Left ventricle myocardium inferior (tissue), 1 donor: ENCODE measurements around the gene AQR. TPM values are rescaled to one million over a fixed set of nuclear protein-coding genes. Genes with fewer than 3 reads are reported as not detected.
"Not testable (repeated sequence)": the region's sequence is repeated elsewhere in the genome, so short reads cannot be mapped to it uniquely, and the experiment has no call there.

Experiments
- DNase-seq: peaks from one replicate; pipeline ENCODE4 v3.0.0-alpha.2; 2020
- H3K27ac ChIP-seq: fragments of 200-600 bp; replicated peaks from 2 replicates; pipeline ENCODE4 v1.8.0; 2021
- H3K27me3 ChIP-seq: fragments of 200-600 bp; 2 replicates; pipeline ENCODE4 v1.8.0; 2021; ENCODE audit warnings: low read depth
- H3K36me3 ChIP-seq: fragments of 200-600 bp; 2 replicates; pipeline ENCODE4 v1.8.0; 2021
- H3K4me1 ChIP-seq: fragments of 200-600 bp; 2 replicates; pipeline ENCODE4 v1.8.0; 2021
- H3K4me3 ChIP-seq: fragments of 200-600 bp; 2 replicates; pipeline ENCODE4 v1.8.0; 2021; ENCODE audit warnings: mild to moderate bottlenecking, moderate library complexity
- H3K9me3 ChIP-seq: fragments of 200-600 bp; replicated peaks from 2 replicates; pipeline ENCODE4 v1.8.0; 2021
- intact Hi-C: fragments of 100-400 bp; cut with micrococcal nuclease; formaldehyde crosslinking; loops from one replicate; pipeline ENCODE4 v1.11.0; 2022
- total RNA-seq: library from RNA; stranded (reverse); fragmentation: NEBNext Ultra II Directional; extraction: Animal tissue kit (Norgen Biotek cat#: 25700); gene quantifications from one replicate; pipeline ENCODE4 v1.2.1, GENCODE V29; 2021
- TF ChIP-seq, protein P1 (sequence below): fragments of 200-600 bp; IDR thresholded peaks from 2 replicates; pipeline ENCODE4 v1.8.0; 2021; ENCODE audit warnings: antibody characterized with exemption, mild to moderate bottlenecking, borderline replicate concordance
- donor health status: DM: no; HTN: yes; CAD: no; lungs with severe emphysema.

Gene AQR
- total RNA-seq, 1 donor from 2014 or later, result 9.8 TPM

DNA sequence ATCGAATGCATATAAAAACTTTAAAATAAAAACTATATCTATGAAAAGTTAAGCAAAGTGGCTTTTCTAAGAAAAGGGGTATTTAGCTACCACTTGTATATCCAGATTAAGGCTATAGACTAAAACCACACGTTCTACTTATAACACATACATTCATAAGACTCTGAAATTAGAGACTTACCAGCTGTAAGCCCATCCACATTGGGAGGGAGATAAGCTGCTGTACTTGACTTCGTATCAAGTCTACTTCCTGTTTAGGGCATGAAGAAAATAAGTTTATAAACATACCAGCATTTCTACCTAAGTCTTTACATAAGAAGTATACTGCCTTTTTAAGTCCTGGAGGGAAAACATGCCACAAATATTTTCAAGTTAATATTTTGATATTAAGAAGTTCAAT, 27.7 kb downstream of the AQR start:
- peaks cover 77% of the 10 kb centered on the region for H3K36me3 ChIP-seq
- H3K4me1 ChIP-seq, result no peaks in the 10 kb centered on the region
- H3K4me3 ChIP-seq, result no peak overlapping the region
- no peak for DNase-seq
- intact Hi-C loops, result no loop called here
- H3K27me3 ChIP-seq, result no peaks in the 10 kb centered on the region
- no peak overlapping the region for H3K27ac ChIP-seq
- TF ChIP-seq, protein P1, sequence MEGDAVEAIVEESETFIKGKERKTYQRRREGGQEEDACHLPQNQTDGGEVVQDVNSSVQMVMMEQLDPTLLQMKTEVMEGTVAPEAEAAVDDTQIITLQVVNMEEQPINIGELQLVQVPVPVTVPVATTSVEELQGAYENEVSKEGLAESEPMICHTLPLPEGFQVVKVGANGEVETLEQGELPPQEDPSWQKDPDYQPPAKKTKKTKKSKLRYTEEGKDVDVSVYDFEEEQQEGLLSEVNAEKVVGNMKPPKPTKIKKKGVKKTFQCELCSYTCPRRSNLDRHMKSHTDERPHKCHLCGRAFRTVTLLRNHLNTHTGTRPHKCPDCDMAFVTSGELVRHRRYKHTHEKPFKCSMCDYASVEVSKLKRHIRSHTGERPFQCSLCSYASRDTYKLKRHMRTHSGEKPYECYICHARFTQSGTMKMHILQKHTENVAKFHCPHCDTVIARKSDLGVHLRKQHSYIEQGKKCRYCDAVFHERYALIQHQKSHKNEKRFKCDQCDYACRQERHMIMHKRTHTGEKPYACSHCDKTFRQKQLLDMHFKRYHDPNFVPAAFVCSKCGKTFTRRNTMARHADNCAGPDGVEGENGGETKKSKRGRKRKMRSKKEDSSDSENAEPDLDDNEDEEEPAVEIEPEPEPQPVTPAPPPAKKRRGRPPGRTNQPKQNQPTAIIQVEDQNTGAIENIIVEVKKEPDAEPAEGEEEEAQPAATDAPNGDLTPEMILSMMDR, result no peak
- H3K9me3 ChIP-seq, result no peaks in the 10 kb centered on the region

DNA sequence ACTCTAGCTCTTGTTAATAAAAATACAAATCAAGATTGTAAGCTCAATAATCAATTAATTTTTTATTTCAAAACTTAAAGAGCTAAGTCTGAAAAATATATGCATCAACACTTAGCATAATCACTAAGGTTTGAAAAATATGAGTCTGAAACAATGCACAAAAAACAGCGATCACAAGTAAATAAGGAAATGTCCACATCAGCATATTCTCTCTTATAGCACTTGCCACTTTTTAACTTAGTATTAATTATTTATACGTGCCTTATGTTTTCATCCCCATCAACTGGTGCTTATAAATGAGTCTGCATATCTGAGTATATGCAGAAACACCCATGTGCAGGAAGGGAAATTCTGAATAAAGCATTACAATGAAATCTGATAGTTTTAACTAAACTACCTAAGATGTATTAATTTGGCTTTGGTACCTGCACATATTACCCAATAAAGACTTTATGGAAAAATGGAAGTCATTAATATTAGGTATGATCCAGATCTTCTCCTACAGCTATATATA, 28.3 kb downstream of the AQR start:
- TF ChIP-seq, protein P1, result no peak
- no peak for DNase-seq
- Histone ChIP-seq H3K4me3 (no peak overlapping the region), H3K27ac (no peak overlapping the region), H3K9me3 (no peaks in the 10 kb centered on the region), H3K4me1 (no peaks in the 10 kb centered on the region), H3K27me3 (no peaks in the 10 kb centered on the region), H3K36me3 (peaks cover 83% of the 10 kb centered on the region)
- intact Hi-C loops, result no loop called here

DNA sequence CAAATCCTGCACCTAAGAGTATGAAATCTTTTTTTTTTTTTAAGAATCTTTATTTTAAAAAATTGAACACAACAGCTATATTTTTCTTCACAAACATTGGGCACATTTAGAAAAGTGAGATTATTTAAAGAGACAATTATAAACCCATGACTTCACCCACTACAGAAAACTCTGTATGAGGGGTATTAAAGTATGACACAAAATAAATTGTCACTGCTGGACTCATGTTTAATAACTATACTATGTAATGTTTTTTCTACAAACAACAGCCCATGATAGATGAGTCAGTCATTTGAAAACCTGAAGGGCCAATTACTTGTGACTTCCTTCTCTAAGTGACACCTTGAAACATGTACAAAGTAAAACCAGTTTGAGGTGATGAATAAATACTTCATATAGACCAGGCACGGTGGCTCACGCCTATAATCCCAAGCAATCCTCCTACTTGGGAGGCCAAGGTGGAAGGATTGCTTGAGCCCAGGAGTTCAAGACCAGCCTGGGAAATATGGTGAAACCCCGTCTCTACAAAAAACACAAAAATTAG, 36.0 kb downstream of the AQR start:
- Histone ChIP-seq H3K36me3 (peaks cover 98% of the 10 kb centered on the region), H3K27ac (no peak overlapping the region), H3K4me1 (no peaks in the 10 kb centered on the region), H3K4me3 (no peak overlapping the region), H3K27me3 (no peaks in the 10 kb centered on the region), H3K9me3 (peaks cover 6% of the 10 kb centered on the region)
- intact Hi-C loops, result no loop called here
- no peak for DNase-seq
- TF ChIP-seq, protein P1, result no peak

DNA sequence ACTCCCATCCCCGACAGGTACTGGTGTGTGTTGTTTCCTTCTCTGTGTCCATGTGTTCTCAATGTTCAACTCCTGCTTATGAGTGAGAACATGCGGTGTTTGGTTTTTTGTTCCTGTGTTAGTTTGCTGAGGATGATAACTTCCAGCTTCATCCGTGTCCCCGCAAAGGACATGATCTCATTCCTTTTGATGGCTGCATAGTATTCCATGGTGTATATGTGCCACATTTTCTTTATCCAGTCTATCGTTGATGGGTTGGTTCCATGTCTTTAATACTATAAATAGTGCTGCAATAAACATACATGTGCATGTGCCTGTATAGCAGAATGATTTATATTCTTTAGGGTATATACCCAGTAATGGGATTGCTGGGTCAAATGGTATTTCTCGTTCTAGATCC, 41.2 kb downstream of the AQR start:
- H3K9me3 ChIP-seq, H3K27ac ChIP-seq, H3K4me3 ChIP-seq, DNase-seq, H3K4me1 ChIP-seq, intact Hi-C loops, H3K27me3 ChIP-seq: not testable (repeated sequence)
- H3K36me3 ChIP-seq, result peaks cover 93% of the 10 kb centered on the region

DNA sequence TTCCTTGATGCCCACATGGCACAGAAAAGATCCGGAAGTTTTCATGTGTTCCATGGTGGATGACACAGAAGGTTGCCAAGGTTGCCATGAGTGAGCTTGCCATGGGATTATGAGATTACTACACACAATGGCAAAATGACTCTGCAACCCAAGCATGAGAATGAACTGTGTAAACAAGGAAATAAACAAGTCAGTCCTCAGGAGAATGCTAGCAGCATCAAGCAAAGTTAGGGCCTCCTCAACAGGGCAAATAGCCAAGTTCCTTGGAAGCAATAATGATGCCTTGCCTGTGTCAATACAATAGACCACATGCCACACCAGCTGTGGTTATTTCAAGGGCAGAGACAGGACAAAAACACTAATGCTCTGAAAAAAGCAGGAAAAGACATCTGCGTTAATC, 41.8 kb downstream of the AQR start:
- Histone ChIP-seq H3K27me3 (no peaks in the 10 kb centered on the region), H3K36me3 (peaks cover 87% of the 10 kb centered on the region), H3K4me3 (no peak overlapping the region), H3K27ac (no peak overlapping the region), H3K4me1 (no peaks in the 10 kb centered on the region), H3K9me3 (peaks cover 9% of the 10 kb centered on the region)
- DNase-seq, result no peak
- TF ChIP-seq, protein P1, result no peak
- intact Hi-C loops, result no loop called here

DNA sequence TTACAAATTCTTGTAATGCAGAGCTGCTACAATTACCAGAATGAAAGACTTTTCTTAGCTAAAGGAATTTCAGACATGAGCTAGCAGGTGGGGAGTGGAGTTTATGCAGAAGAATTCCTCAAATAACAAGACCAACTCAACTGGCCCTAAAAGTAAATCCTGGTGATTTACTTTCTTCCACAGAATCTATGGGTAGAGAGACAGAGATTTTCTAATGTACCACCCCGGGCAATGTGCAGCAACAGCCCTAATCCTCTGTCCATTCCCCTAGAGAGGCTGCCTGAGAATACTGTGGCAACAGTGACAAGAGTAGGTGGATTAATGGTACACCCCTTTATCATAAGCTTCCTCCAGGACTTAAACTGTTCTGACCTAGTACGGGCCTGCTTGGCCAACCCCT, 55.2 kb downstream of the AQR start:
- DNase-seq, result no peak
- H3K4me1 ChIP-seq, result no peaks in the 10 kb centered on the region
- no peak overlapping the region for H3K4me3 ChIP-seq
- H3K36me3 ChIP-seq, result peaks cover 87% of the 10 kb centered on the region
- intact Hi-C loops, result no loop called here
- TF ChIP-seq, protein P1, result no peak
- H3K27me3 ChIP-seq, result no peaks in the 10 kb centered on the region
- H3K9me3 ChIP-seq, result no peaks in the 10 kb centered on the region
- no peak overlapping the region for H3K27ac ChIP-seq
